ENCODE measurements around the gene CDK14.
"Not testable (repeated sequence)": the region's sequence is repeated elsewhere in the genome, so short reads cannot be mapped to it uniquely, and the experiment has no call there.

The CDK14 gene

GRCh38 chr7:90919816-90920215 lies 323.7 kb downstream of the CDK14 start:
- no peak for DNase-seq

GRCh38 chr7:90920336-90920735 lies 324.2 kb downstream of the CDK14 start:
- DNase-seq: no peak

- DNase-seq: no peak
Measured at GRCh38 chr7:90923541-90923997, 327.4 kb downstream of the CDK14 start.

GRCh38 chr7:90928700-90929424 lies 332.7 kb downstream of the CDK14 start:
- not testable (repeated sequence) for DNase-seq

- no peak for DNase-seq
Measured at GRCh38 chr7:90931986-90932916, 336.1 kb downstream of the CDK14 start.

- no peak for DNase-seq
Measured at GRCh38 chr7:90933041-90933440, 336.9 kb downstream of the CDK14 start.

GRCh38 chr7:90933984-90934383 lies 337.9 kb downstream of the CDK14 start:
- no peak for DNase-seq

- peak in 2 of 3 donors; percentile 17 to 20 for DNase-seq
Measured at GRCh38 chr7:90938371-90938770, 342.2 kb downstream of the CDK14 start.

- DNase-seq: no peak
Measured at GRCh38 chr7:90939666-90940065, 343.5 kb downstream of the CDK14 start.

GRCh38 chr7:90944021-90944420 lies 347.9 kb downstream of the CDK14 start:
- no peak for DNase-seq

- DNase-seq: no peak
Measured at GRCh38 chr7:90945104-90945787, 349.1 kb downstream of the CDK14 start.

- DNase-seq: no peak
Measured at GRCh38 chr7:90946730-90947501, 350.8 kb downstream of the CDK14 start.

GRCh38 chr7:90948085-90948484 lies 352.0 kb downstream of the CDK14 start:
- no peak for DNase-seq

- no peak for DNase-seq
Measured at GRCh38 chr7:90951229-90951628, 355.1 kb downstream of the CDK14 start.

- no peak for DNase-seq
Measured at GRCh38 chr7:90951986-90952954, 356.1 kb downstream of the CDK14 start.

- no peak for DNase-seq
Measured at GRCh38 chr7:90955641-90956207, 359.6 kb downstream of the CDK14 start.

- DNase-seq: no peak
Measured at GRCh38 chr7:90957883-90958282, 361.8 kb downstream of the CDK14 start.

- no peak for DNase-seq
Measured at GRCh38 chr7:90958647-90959046, 362.5 kb downstream of the CDK14 start.

- no peak for DNase-seq
Measured at GRCh38 chr7:90961037-90961725, 365.1 kb downstream of the CDK14 start.

- DNase-seq: no peak
Measured at GRCh38 chr7:90965211-90965610, 369.1 kb downstream of the CDK14 start.

Data from suppressor macrophage treated with lipopolysaccharide for 1 hour (primary cell).